ENCODE results near the gene RAB6B. TPM values are rescaled to one million over a fixed set of nuclear protein-coding genes. Genes with fewer than 3 reads are reported as not detected.

Gene RAB6B
- total RNA-seq, 1 experiment from 2014 or later = 14.1 TPM

- Histone ChIP-seq H3K9me3 (ENCODE audit: control insufficient read depth in 1 of 2, insufficient read depth in 1 of 2, low read depth in 1 of 2, low read length in 2 of 2) (no peaks in the 10 kb centered on the region), H3K27ac (ENCODE audit: low read depth, low read length) (no peak overlapping the region), H3K27me3 (ENCODE audit: insufficient read depth, low read length) (peaks cover 44% of the 10 kb centered on the region), H4K20me1 (ENCODE audit: insufficient read depth) (no peaks in the 10 kb centered on the region), H3K9ac (ENCODE audit: low read length) (no peak overlapping the region), H3K4me2 (ENCODE audit: low read length) (no peak overlapping the region), H3K79me2 (ENCODE audit: insufficient read depth, low read length) (no peaks in the 10 kb centered on the region), H2AFZ (ENCODE audit: low read depth, low read length, poor library complexity, severe bottlenecking) (no peak overlapping the region), H3K4me1 (ENCODE audit: control insufficient read depth in 1 of 2, insufficient read depth in 2 of 2, low read length in 2 of 2) (no peaks in the 10 kb centered on the region), H3K36me3 (ENCODE audit: control insufficient read depth in 1 of 2, insufficient read depth in 2 of 2, low read length in 2 of 2) (no peaks in the 10 kb centered on the region), H3K4me3 (replicated peaks in 1 of 2; ENCODE audit: low read depth in 1 of 2, low read length in 2 of 2) (no peak overlapping the region), H3K9me2 (ENCODE audit: insufficient read depth) (no peaks in the 10 kb centered on the region)
- ATAC-seq (no peak), DNase-seq (ENCODE audit: low read depth, low spot score) (no peak)
- RAD21 ChIA-PET (ENCODE audit: low non-redundant PET in 1 of 2, low total read pairs in 2 of 2, uncharacterized antibody in 2 of 2, unreplicated experiment in 2 of 2) = no interaction called here
- POLR2A ChIA-PET = no interaction called here
- intact Hi-C loops (cut with micrococcal nuclease) = no loop called here
- BruUV-seq (replicated peaks) = no TSS peak
- TF ChIP-seq ELF1 (IDR thresholded peaks at IDR 0.05; ENCODE audit: borderline replicate concordance, low read depth) (no peak), ZFX (IDR thresholded peaks at IDR 0.05) (no peak), RAD21 (IDR thresholded peaks at IDR 0.05; ENCODE audit: low read depth) (no peak), YY1 (IDR thresholded peaks at IDR 0.05; ENCODE audit: extremely low read depth, insufficient replicate concordance, low read depth, low read length) (no peak), CBX3 (IDR thresholded peaks at IDR 0.05; ENCODE audit: low read depth) (no peak), FOSL1 (IDR thresholded peaks at IDR 0.05; ENCODE audit: low read depth) (no peak)
- CTCF ChIA-PET = no interaction called here
Observed at GRCh38 chr3:133937061-133937686, 41.5 kb upstream of the RAB6B start.

GRCh38 chr3:133935843-133936769, 40.4 kb upstream of the RAB6B start:
- no peak for ATAC-seq
- intact Hi-C loops (cut with micrococcal nuclease) = no loop called here

More at GRCh38 chr3:133935843-133936769, 40.4 kb upstream of the RAB6B start:
- H3K4me1 ChIP-seq (ENCODE audit: control insufficient read depth in 1 of 2, insufficient read depth in 2 of 2, low read length in 2 of 2) = no peaks in the 10 kb centered on the region
- peaks cover 39% of the 10 kb centered on the region for H3K27me3 ChIP-seq (ENCODE audit: insufficient read depth, low read length)
- POLR2A ChIA-PET = no interaction called here
- DNase-seq (ENCODE audit: low read depth, low spot score) = no peak
- CTCF ChIA-PET = no interaction called here
- no peaks in the 10 kb centered on the region for H3K79me2 ChIP-seq (ENCODE audit: insufficient read depth, low read length)
- no peaks in the 10 kb centered on the region for H3K36me3 ChIP-seq (ENCODE audit: control insufficient read depth in 1 of 2, insufficient read depth in 2 of 2, low read length in 2 of 2)
- no peaks in the 10 kb centered on the region for H3K9me2 ChIP-seq (ENCODE audit: insufficient read depth)
- no TSS peak for BruUV-seq (replicated peaks)
- H2AFZ ChIP-seq (ENCODE audit: low read depth, low read length, poor library complexity, severe bottlenecking) = no peak overlapping the region
- no peak overlapping the region for H3K27ac ChIP-seq (ENCODE audit: low read depth, low read length)
- no peaks in the 10 kb centered on the region for H4K20me1 ChIP-seq (ENCODE audit: insufficient read depth)
- H3K9ac ChIP-seq (ENCODE audit: low read length) = no peak overlapping the region
- TF ChIP-seq SIN3A (IDR thresholded peaks at IDR 0.05; ENCODE audit: low read depth) = no peak
- TF ChIP-seq RAD21 (IDR thresholded peaks at IDR 0.05; ENCODE audit: low read depth) = no peak
- no peak for TF ChIP-seq EZH2 (IDR thresholded peaks at IDR 0.05)
- TF ChIP-seq SP1 (IDR thresholded peaks at IDR 0.05; ENCODE audit: low read depth) = no peak
- TF ChIP-seq POLR2A (IDR thresholded peaks at IDR 0.05; ENCODE audit: borderline replicate concordance, extremely low read depth, insufficient read depth, insufficient read length) = no peak
- TF ChIP-seq MAX (IDR thresholded peaks at IDR 0.05) = no peak
- no peak for TF ChIP-seq ZNF274 (IDR thresholded peaks at IDR 0.05; ENCODE audit: low read depth, low read length)
- TF ChIP-seq CEBPB (IDR thresholded peaks at IDR 0.05; ENCODE audit: low read depth) = no peak
- TF ChIP-seq CBX3 (IDR thresholded peaks at IDR 0.05; ENCODE audit: low read depth) = no peak
- no peak for TF ChIP-seq EZH2phosphoT487 (IDR thresholded peaks at IDR 0.05; ENCODE audit: borderline replicate concordance)
- no peaks in the 10 kb centered on the region for H3K9me3 ChIP-seq (ENCODE audit: control insufficient read depth in 1 of 2, insufficient read depth in 1 of 2, low read depth in 1 of 2, low read length in 2 of 2)
- no peak overlapping the region for H3K4me2 ChIP-seq (ENCODE audit: low read length)
- no peak overlapping the region for H3K4me3 ChIP-seq (replicated peaks in 1 of 2; ENCODE audit: low read depth in 1 of 2, low read length in 2 of 2)
- RAD21 ChIA-PET (ENCODE audit: low non-redundant PET in 1 of 2, low total read pairs in 2 of 2, uncharacterized antibody in 2 of 2, unreplicated experiment in 2 of 2) = interaction anchor here in 1 of 2 experiments (0.6 kb wide), 1 partner anchor 326 kb away, joined by 3 read pairs; no protein-coding TSS in a partner anchor

Data from HCT116 (cell line).